CD4-positive, alpha-beta T cell treated with Interleukin-2 at 100 ng/mL for 4 hours (primary cell): ENCODE results near the gene TUBG2.

Experiments
- DNase-seq: peaks from one replicate; pipeline ENCODE4 v3.0.0-alpha.2; 2020; ENCODE audit warnings: low spot score

Gene TUBG2

GRCh38 chr17:42698736-42699414 is 39.8 kb downstream of the TUBG2 start:
- DNase-seq = no peak

- no peak for DNase-seq
Observed at GRCh38 chr17:42699415-42699740, 40.3 kb downstream of the TUBG2 start.

GRCh38 chr17:42700586-42701289 is 41.7 kb downstream of the TUBG2 start:
- DNase-seq = no peak

- no peak for DNase-seq
Observed at GRCh38 chr17:42702446-42702845, 43.4 kb downstream of the TUBG2 start.

- DNase-seq = no peak
Observed at GRCh38 chr17:42704490-42704836, 45.4 kb downstream of the TUBG2 start.

- no peak for DNase-seq
Observed at GRCh38 chr17:42704837-42705494, 45.9 kb downstream of the TUBG2 start.

GRCh38 chr17:42706732-42707131 is 47.6 kb downstream of the TUBG2 start:
- DNase-seq = peak; percentile 57

GRCh38 chr17:42708588-42708987 is 49.5 kb downstream of the TUBG2 start:
- DNase-seq = no peak

- DNase-seq = no peak
Observed at GRCh38 chr17:42709561-42709960, 50.5 kb downstream of the TUBG2 start.
